Osteoblast (primary cell): ENCODE results near the gene MR1. TPM values are rescaled to one million over a fixed set of nuclear protein-coding genes. Genes with fewer than 3 reads are reported as not detected.
A peak's percentile ranks its signal among the peaks of the same experiment; 100 is the strongest.

Source experiments
- DNase-seq: peaks from one replicate; pipeline ENCODE4 v3.0.0; 2011; ENCODE audit warnings: low spot score, mixed read lengths; ENCODE audit not compliant: insufficient read length; ENCODE audit errors: missing footprints
- H2AFZ ChIP-seq: 2 replicates; pipeline ENCODE4 v1.6.0; 2011; ENCODE audit warnings: mild to moderate bottlenecking, low read length
- H3K27ac ChIP-seq: 2 replicates; pipeline ENCODE4 v1.5.1; 2011; ENCODE audit warnings: mild to moderate bottlenecking, low read depth, low read length, moderate library complexity
- H3K27me3 ChIP-seq: 2 replicates; pipeline ENCODE4 v1.6.0; 2012; ENCODE audit warnings: mild to moderate bottlenecking, control low read depth, inconsistent platforms, low read length, moderate library complexity; ENCODE audit not compliant: insufficient read depth
- H3K36me3 ChIP-seq: 2 replicates; pipeline ENCODE4 v1.5.1; 2011; ENCODE audit warnings: mild to moderate bottlenecking, low read length, control low read depth, moderate library complexity; ENCODE audit not compliant: insufficient read depth
- H3K4me1 ChIP-seq: 2 replicates; pipeline ENCODE4 v1.5.1; 2011; ENCODE audit warnings: mild to moderate bottlenecking, low read length, control low read depth, moderate library complexity; ENCODE audit not compliant: insufficient read depth
- H3K4me2 ChIP-seq: 2 replicates; pipeline ENCODE4 v1.6.0; 2011; ENCODE audit warnings: mild to moderate bottlenecking, low read length; ENCODE audit not compliant: insufficient read depth
- H3K4me3 ChIP-seq: fragments of 200-600 bp; sonication (generic); 3 replicates; pipeline ENCODE4 v1.5.1; 2012; ENCODE audit warnings: mild to moderate bottlenecking, low read length, inconsistent platforms; ENCODE audit not compliant: insufficient read depth
- H3K79me2 ChIP-seq: 2 replicates; pipeline ENCODE4 v1.6.0; 2012; ENCODE audit warnings: mild to moderate bottlenecking, low read length, control low read depth, inconsistent platforms; ENCODE audit not compliant: insufficient read depth
- H3K9me3 ChIP-seq: 2 replicates; pipeline ENCODE4 v1.5.1; 2011; ENCODE audit warnings: low read depth, low read length, control low read depth
- H4K20me1 ChIP-seq: 2 replicates; pipeline ENCODE4 v1.6.0; 2012; ENCODE audit warnings: mild to moderate bottlenecking, low read length, control low read depth; ENCODE audit not compliant: insufficient read depth
- CTCF ChIP-seq: IDR thresholded peaks from 2 replicates; pipeline ENCODE4 v1.5.1; 2011; ENCODE audit warnings: mild to moderate bottlenecking, low read depth, low read length, moderate library complexity; ENCODE audit errors: extremely low read depth
- total RNA-seq: library from RNA; depleted of rRNA; stranded (reverse); fragments of >200 nt; gene quantifications from 2 replicates; pipeline ENCODE4 v1.2.3, GENCODE V29; 2012

Gene MR1
- total RNA-seq, 1 donor, result 29.3 TPM

DNA sequence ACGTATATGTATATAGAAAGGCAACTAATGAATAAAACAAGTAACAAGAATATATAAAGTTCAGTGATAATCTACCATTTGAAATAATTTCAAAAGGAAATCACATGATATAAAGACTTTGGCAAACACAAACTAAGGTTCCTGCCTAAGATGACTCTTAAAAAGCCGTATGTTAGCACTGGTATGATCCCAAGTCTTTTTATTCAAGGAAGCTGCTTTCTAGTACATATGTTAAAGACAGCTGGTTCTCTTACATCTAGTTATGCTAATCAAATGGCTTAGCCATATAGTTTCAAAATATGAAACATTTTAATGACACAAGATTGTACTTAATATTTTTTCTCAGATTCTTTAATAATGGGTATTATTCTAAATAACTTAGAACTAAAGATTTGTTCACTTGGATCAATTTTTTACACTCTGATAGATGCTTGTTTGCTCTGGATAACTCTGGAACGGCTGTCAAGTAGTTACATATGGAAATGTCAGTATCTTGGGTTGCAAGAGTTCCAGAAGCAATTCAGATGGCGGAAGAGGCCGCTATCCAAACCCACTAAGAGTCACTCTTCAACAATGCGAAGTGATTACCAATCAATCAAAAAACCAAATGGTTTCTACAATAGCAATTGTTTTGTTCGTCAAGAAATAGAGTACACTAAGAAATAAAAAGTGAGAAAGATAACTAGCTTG is 32.5 kb upstream of the MR1 start:
- Histone ChIP-seq H3K79me2 (peaks cover 36% of the 10 kb centered on the region), H3K36me3 (peaks cover 30% of the 10 kb centered on the region), H3K27ac (no peak overlapping the region)

GRCh38 chr1:181002582-181003172 is 31.1 kb upstream of the MR1 start:
- peaks cover 46% of the 10 kb centered on the region for H3K79me2 ChIP-seq
- H3K4me1 ChIP-seq, result peaks cover 4% of the 10 kb centered on the region
- H3K9me3 ChIP-seq, result no peaks in the 10 kb centered on the region
- no peak overlapping the region for H3K4me2 ChIP-seq
- H3K36me3 ChIP-seq, result peaks cover 30% of the 10 kb centered on the region
- no peak overlapping the region for H3K27ac ChIP-seq
- no peak overlapping the region for H3K4me3 ChIP-seq
- no peak for TF ChIP-seq CTCF
- peaks cover 3% of the 10 kb centered on the region for H4K20me1 ChIP-seq
- no peak for DNase-seq
- H3K27me3 ChIP-seq, result no peaks in the 10 kb centered on the region
- no peak overlapping the region for H2AFZ ChIP-seq

More for the DNA sequence above, 32.5 kb upstream of the MR1 start:
- H3K4me3 ChIP-seq, result no peak overlapping the region
- H2AFZ ChIP-seq, result no peak overlapping the region
- no peak for DNase-seq
- peaks cover 3% of the 10 kb centered on the region for H4K20me1 ChIP-seq
- H3K4me2 ChIP-seq, result no peak overlapping the region
- H3K4me1 ChIP-seq, result peaks cover 4% of the 10 kb centered on the region
- H3K9me3 ChIP-seq, result no peaks in the 10 kb centered on the region
- no peaks in the 10 kb centered on the region for H3K27me3 ChIP-seq
- no peak for TF ChIP-seq CTCF

GRCh38 chr1:181010789-181011188 is 23.0 kb upstream of the MR1 start:
- no peaks in the 10 kb centered on the region for H4K20me1 ChIP-seq
- peak overlapping the region; percentile 12 for H3K4me3 ChIP-seq
- no peaks in the 10 kb centered on the region for H3K9me3 ChIP-seq
- peak overlapping the region; percentile 53 for H3K4me2 ChIP-seq
- H3K27ac ChIP-seq, result peak overlapping the region; percentile 36
- DNase-seq, result peak; percentile 62
- H3K27me3 ChIP-seq, result no peaks in the 10 kb centered on the region
- peaks cover 84% of the 10 kb centered on the region for H3K79me2 ChIP-seq
- no peak overlapping the region for H2AFZ ChIP-seq
- H3K4me1 ChIP-seq, result peaks cover 34% of the 10 kb centered on the region
- TF ChIP-seq CTCF, result no peak
- H3K36me3 ChIP-seq, result no peaks in the 10 kb centered on the region

GRCh38 chr1:181011301-181012202 is 22.2 kb upstream of the MR1 start:
- no peak for TF ChIP-seq CTCF
- DNase-seq, result no peak
- Histone ChIP-seq H3K79me2 (peaks cover 84% of the 10 kb centered on the region), H3K4me1 (peaks cover 34% of the 10 kb centered on the region), H3K9me3 (no peaks in the 10 kb centered on the region), H3K27me3 (no peaks in the 10 kb centered on the region), H3K27ac (peak overlapping the region; percentile 26), H4K20me1 (peaks cover 7% of the 10 kb centered on the region), H3K4me2 (peak overlapping the region; percentile 53), H3K4me3 (peak overlapping the region; percentile 6), H2AFZ (no peak overlapping the region), H3K36me3 (no peaks in the 10 kb centered on the region)
